Liver (tissue), 2 donors: ENCODE results near the gene TBX15.

Experiments used
- YY1 ChIP-seq: IDR thresholded peaks from 2 replicates; pipeline ENCODE4 v1.6.1; 2016; ENCODE audit warnings: antibody characterized with exemption, mild to moderate bottlenecking
- TF ChIP-seq, protein P1 (sequence below): fragments of 150-350 bp; IDR thresholded peaks from 2 replicates; pipeline ENCODE4 v1.5.1; 2017; ENCODE audit warnings: improper control_type of control experiment, low read depth, low read length; ENCODE audit not compliant: missing input control
- donor health status: healthy.

- TF ChIP-seq, protein P1, sequence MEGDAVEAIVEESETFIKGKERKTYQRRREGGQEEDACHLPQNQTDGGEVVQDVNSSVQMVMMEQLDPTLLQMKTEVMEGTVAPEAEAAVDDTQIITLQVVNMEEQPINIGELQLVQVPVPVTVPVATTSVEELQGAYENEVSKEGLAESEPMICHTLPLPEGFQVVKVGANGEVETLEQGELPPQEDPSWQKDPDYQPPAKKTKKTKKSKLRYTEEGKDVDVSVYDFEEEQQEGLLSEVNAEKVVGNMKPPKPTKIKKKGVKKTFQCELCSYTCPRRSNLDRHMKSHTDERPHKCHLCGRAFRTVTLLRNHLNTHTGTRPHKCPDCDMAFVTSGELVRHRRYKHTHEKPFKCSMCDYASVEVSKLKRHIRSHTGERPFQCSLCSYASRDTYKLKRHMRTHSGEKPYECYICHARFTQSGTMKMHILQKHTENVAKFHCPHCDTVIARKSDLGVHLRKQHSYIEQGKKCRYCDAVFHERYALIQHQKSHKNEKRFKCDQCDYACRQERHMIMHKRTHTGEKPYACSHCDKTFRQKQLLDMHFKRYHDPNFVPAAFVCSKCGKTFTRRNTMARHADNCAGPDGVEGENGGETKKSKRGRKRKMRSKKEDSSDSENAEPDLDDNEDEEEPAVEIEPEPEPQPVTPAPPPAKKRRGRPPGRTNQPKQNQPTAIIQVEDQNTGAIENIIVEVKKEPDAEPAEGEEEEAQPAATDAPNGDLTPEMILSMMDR: no peak
- no peak for TF ChIP-seq YY1
Measured at GRCh38 chr1:118896416-118896815, 91.7 kb downstream of the TBX15 start.
